Mucosa of stomach (tissue), 1 donor: ENCODE data around the gene THAP2.
"Not testable (repeated sequence)": the region's sequence is repeated elsewhere in the genome, so short reads cannot be mapped to it uniquely, and the experiment has no call there.

Experiments used
- H3K27me3 ChIP-seq: one replicate; pipeline ENCODE4 v1.7.0; 2013; ENCODE audit warnings: mild to moderate bottlenecking, low read length; ENCODE audit not compliant: control insufficient read depth, insufficient read depth
- H3K36me3 ChIP-seq: one replicate; pipeline ENCODE4 v1.7.0; 2013; ENCODE audit warnings: low read length; ENCODE audit not compliant: control insufficient read depth, insufficient read depth
- H3K4me1 ChIP-seq: one replicate; pipeline ENCODE4 v1.7.0; 2013; ENCODE audit warnings: mild to moderate bottlenecking, low read length; ENCODE audit not compliant: control insufficient read depth, insufficient read depth
- H3K4me3 ChIP-seq: one replicate; pipeline ENCODE4 v1.7.0; 2013; ENCODE audit warnings: low read length
- H3K9ac ChIP-seq: one replicate; pipeline ENCODE4 v1.7.0; 2013; ENCODE audit warnings: mild to moderate bottlenecking, low read length, moderate library complexity
- H3K9me3 ChIP-seq: one replicate; pipeline ENCODE4 v1.7.0; 2013; ENCODE audit warnings: mild to moderate bottlenecking, low read length, moderate library complexity; ENCODE audit not compliant: control insufficient read depth
- donor health status: Pancreatic carcinoma.

Gene THAP2

GRCh38 chr12:71688961-71689570 is 25.0 kb downstream of the THAP2 start:
- H3K4me1 ChIP-seq: peaks cover 10% of the 10 kb centered on the region
- no peak overlapping the region for H3K9ac ChIP-seq
- H3K36me3 ChIP-seq: no peaks in the 10 kb centered on the region
- no peak overlapping the region for H3K4me3 ChIP-seq
- H3K27me3 ChIP-seq: no peaks in the 10 kb centered on the region
- no peaks in the 10 kb centered on the region for H3K9me3 ChIP-seq

GRCh38 chr12:71691504-71692129 is 27.5 kb downstream of the THAP2 start:
- H3K9me3 ChIP-seq: no peaks in the 10 kb centered on the region
- H3K27me3 ChIP-seq: no peaks in the 10 kb centered on the region
- H3K4me1 ChIP-seq: peaks cover 19% of the 10 kb centered on the region
- no peaks in the 10 kb centered on the region for H3K36me3 ChIP-seq
- no peak overlapping the region for H3K9ac ChIP-seq
- no peak overlapping the region for H3K4me3 ChIP-seq

GRCh38 chr12:71693126-71693525 is 29.0 kb downstream of the THAP2 start:
- H3K27me3 ChIP-seq: no peaks in the 10 kb centered on the region
- peaks cover 12% of the 10 kb centered on the region for H3K4me1 ChIP-seq
- H3K4me3 ChIP-seq: no peak overlapping the region
- no peaks in the 10 kb centered on the region for H3K9me3 ChIP-seq
- H3K36me3 ChIP-seq: no peaks in the 10 kb centered on the region
- H3K9ac ChIP-seq: no peak overlapping the region

GRCh38 chr12:71693651-71694050 is 29.6 kb downstream of the THAP2 start:
- H3K27me3 ChIP-seq, H3K4me3 ChIP-seq, H3K9ac ChIP-seq, H3K36me3 ChIP-seq, H3K9me3 ChIP-seq: not testable (repeated sequence)
- peaks cover 12% of the 10 kb centered on the region for H3K4me1 ChIP-seq

GRCh38 chr12:71694099-71694820 is 30.2 kb downstream of the THAP2 start:
- Histone ChIP-seq H3K9ac (no peak overlapping the region), H3K36me3 (no peaks in the 10 kb centered on the region), H3K4me3 (no peak overlapping the region), H3K4me1 (peaks cover 12% of the 10 kb centered on the region), H3K27me3 (no peaks in the 10 kb centered on the region), H3K9me3 (no peaks in the 10 kb centered on the region)

- no peaks in the 10 kb centered on the region for H3K27me3 ChIP-seq
- no peak overlapping the region for H3K4me3 ChIP-seq
- H3K4me1 ChIP-seq: peaks cover 12% of the 10 kb centered on the region
- no peak overlapping the region for H3K9ac ChIP-seq
- H3K36me3 ChIP-seq: no peaks in the 10 kb centered on the region
- H3K9me3 ChIP-seq: no peaks in the 10 kb centered on the region
Observed at GRCh38 chr12:71695782-71696181, 31.7 kb downstream of the THAP2 start.

GRCh38 chr12:71702181-71702580 is 38.1 kb downstream of the THAP2 start:
- H3K36me3 ChIP-seq, H3K9ac ChIP-seq, H3K27me3 ChIP-seq, H3K9me3 ChIP-seq, H3K4me1 ChIP-seq, H3K4me3 ChIP-seq: not testable (repeated sequence)

- Histone ChIP-seq H3K9ac (no peak overlapping the region), H3K9me3 (no peaks in the 10 kb centered on the region), H3K27me3 (no peaks in the 10 kb centered on the region), H3K4me1 (no peaks in the 10 kb centered on the region), H3K4me3 (no peak overlapping the region), H3K36me3 (no peaks in the 10 kb centered on the region)
Observed at GRCh38 chr12:71702590-71702989, 38.5 kb downstream of the THAP2 start.

- H3K36me3 ChIP-seq: no peaks in the 10 kb centered on the region
- H3K27me3 ChIP-seq: no peaks in the 10 kb centered on the region
- no peak overlapping the region for H3K9ac ChIP-seq
- no peaks in the 10 kb centered on the region for H3K9me3 ChIP-seq
- H3K4me3 ChIP-seq: no peak overlapping the region
- H3K4me1 ChIP-seq: no peaks in the 10 kb centered on the region
Observed at GRCh38 chr12:71703206-71703605, 39.1 kb downstream of the THAP2 start.

GRCh38 chr12:71704920-71705319 is 40.8 kb downstream of the THAP2 start:
- Histone ChIP-seq H3K4me3 (no peak overlapping the region), H3K27me3 (no peaks in the 10 kb centered on the region), H3K36me3 (no peaks in the 10 kb centered on the region), H3K9me3 (no peaks in the 10 kb centered on the region), H3K4me1 (no peaks in the 10 kb centered on the region), H3K9ac (no peak overlapping the region)

- Histone ChIP-seq H3K4me3 (no peak overlapping the region), H3K4me1 (no peaks in the 10 kb centered on the region), H3K36me3 (no peaks in the 10 kb centered on the region), H3K27me3 (no peaks in the 10 kb centered on the region), H3K9ac (no peak overlapping the region), H3K9me3 (no peaks in the 10 kb centered on the region)
Observed at GRCh38 chr12:71708658-71709057, 44.6 kb downstream of the THAP2 start.

GRCh38 chr12:71710276-71711125 is 46.4 kb downstream of the THAP2 start:
- no peaks in the 10 kb centered on the region for H3K9me3 ChIP-seq
- no peaks in the 10 kb centered on the region for H3K27me3 ChIP-seq

More at GRCh38 chr12:71710276-71711125, 46.4 kb downstream of the THAP2 start:
- Histone ChIP-seq H3K4me1 (no peaks in the 10 kb centered on the region), H3K4me3 (no peak overlapping the region), H3K9ac (no peak overlapping the region), H3K36me3 (no peaks in the 10 kb centered on the region)
